A549 (cell line): ENCODE data around the gene ADAP1. TPM values are rescaled to one million over a fixed set of nuclear protein-coding genes. Genes with fewer than 3 reads are reported as not detected.

Source experiments
- ATAC-seq, 2 experiments: fragments of 200-7000 bp in 1 of 2; fragments of >200 bp in 1 of 2; cut with Nextera tagmentation in 1 of 2; cut with Tn5 transposase in 1 of 2; 3 replicates each; pipeline versions ENCODE4 v1.8.0 to v1.9.1; 2018 to 2020; ENCODE audit warnings: mild to moderate bottlenecking in 1 of 2, moderate library complexity in 1 of 2
- CTCF ChIA-PET: fragments of 300-600 bp; sonication (Branson Sonifier 250); formaldehyde crosslinking; extraction: SDS; loops from one replicate; lab custom pipeline; 2021; ENCODE audit warnings: antibody characterized with exemption, inconsistent platforms; lab: Yijun Ruan, JAX
- POLR2A ChIA-PET: fragments of 350-600 bp; formaldehyde crosslinking; extraction: SDS; loops from one replicate; lab custom pipeline; 2021; ENCODE audit warnings: antibody characterized with exemption, inconsistent platforms; lab: Yijun Ruan, JAX
- DNase-seq, 2 experiments: peaks; one replicate each; pipeline versions ENCODE4 v3.0.0 to v3.0.0-alpha.2; 2011 to 2016; ENCODE audit warnings: low read depth in 1 of 2, low spot score in 1 of 2
- FAIRE-seq: peaks from 2 replicates; lab custom pipeline; 2011; peaks lifted over from hg19 to GRCh38; lab: Jason Lieb, UNC
- H3K27ac ChIP-seq, 2 experiments: fragments of >200 bp; sonication (Bioruptor Twin); formaldehyde crosslinking; 3 replicates each; pipeline ENCODE4 v1.5.1; 2016 to 2017
- H3K4me1 ChIP-seq: fragments of >200 bp; sonication (Bioruptor Twin); formaldehyde crosslinking; 3 replicates; pipeline ENCODE4 v1.6.1; 2016
- H3K4me2 ChIP-seq: fragments of >200 bp; sonication (Bioruptor Twin); formaldehyde crosslinking; 3 replicates; pipeline ENCODE4 v1.6.1; 2016
- H3K4me3 ChIP-seq: fragments of >200 bp; sonication (Bioruptor Twin); formaldehyde crosslinking; 3 replicates; pipeline ENCODE4 v1.5.1; 2016
- H3K9me3 ChIP-seq: fragments of >200 bp; sonication (Bioruptor Twin); formaldehyde crosslinking; 3 replicates; pipeline ENCODE4 v1.6.1; 2016
- BCL3 ChIP-seq: fragments of >200 bp; sonication (Bioruptor Twin); formaldehyde crosslinking; IDR thresholded peaks from 3 replicates; pipeline ENCODE4 v1.6.1; 2016
- BHLHE40 ChIP-seq: IDR thresholded peaks from 2 replicates; pipeline ENCODE4 v1.6.1; 2012; ENCODE audit warnings: low read depth, low read length, inconsistent platforms
- CEBPB ChIP-seq, 2 experiments: fragments of >200 bp in 1 of 2; sonication (Bioruptor Twin) in 1 of 2; formaldehyde crosslinking in 1 of 2; IDR thresholded peaks; 2 replicates each; pipeline ENCODE4 v1.6.1; 2012 to 2016
- CTCF ChIP-seq: fragments of >200 bp; sonication (Bioruptor Twin); formaldehyde crosslinking; IDR thresholded peaks from 3 replicates; pipeline ENCODE4 v1.5.1; 2016
- ELK1 ChIP-seq: fragments of 150-350 bp; IDR thresholded peaks from 2 replicates; pipeline ENCODE4 v1.6.1; 2014; ENCODE audit warnings: low read depth, mild to moderate bottlenecking, low read length
- FOSB ChIP-seq: fragments of 250-450 bp; sonication (Bioruptor Pico); IDR thresholded peaks from 2 replicates; pipeline ENCODE4 v1.5.0; 2020; ENCODE audit warnings: mild to moderate bottlenecking, moderate library complexity
- FOSL2 ChIP-seq, 2 experiments: fragments of 450-650 bp in 1 of 2; fragments of >200 bp in 1 of 2; sonication (Bioruptor Twin) in 1 of 2; formaldehyde crosslinking; IDR thresholded peaks; 2 replicates each; pipeline versions ENCODE4 v1.5.0 to v1.6.1; 2016 to 2020; ENCODE audit warnings: mild to moderate bottlenecking in 1 of 2, moderate library complexity in 1 of 2
- HDAC2 ChIP-seq: fragments of 200-600 bp; sonication (generic); IDR thresholded peaks from 2 replicates; pipeline ENCODE4 v1.6.1; 2016
- HMGXB4 ChIP-seq: fragments of 250-450 bp; sonication (Bioruptor Pico); IDR thresholded peaks from 2 replicates; pipeline ENCODE4 v1.5.0; 2021; ENCODE audit warnings: mild to moderate bottlenecking, moderate library complexity, borderline replicate concordance
- HOXB13 ChIP-seq: fragments of 250-450 bp; sonication (Bioruptor Pico); IDR thresholded peaks from 2 replicates; pipeline ENCODE4 v1.5.0; 2020; ENCODE audit warnings: low read depth, mild to moderate bottlenecking, moderate library complexity
- JUNB ChIP-seq: fragments of >200 bp; sonication (Bioruptor Twin); formaldehyde crosslinking; IDR thresholded peaks from 2 replicates; pipeline ENCODE4 v1.6.1; 2016
- KDM1A ChIP-seq: fragments of 200-600 bp; sonication (generic); IDR thresholded peaks from 2 replicates; pipeline ENCODE4 v1.6.1; 2016; ENCODE audit warnings: low read depth, mild to moderate bottlenecking
- MAFK ChIP-seq: fragments of 450-650 bp; IDR thresholded peaks from 2 replicates; pipeline ENCODE4 v1.6.1; 2014; ENCODE audit not compliant: partially characterized antibody
- NFE2L2 ChIP-seq: fragments of 150-350 bp; conservative IDR thresholded peaks from 2 replicates; pipeline ENCODE4 v1.6.1; 2014; ENCODE audit warnings: low read length
- NPAS2 ChIP-seq: fragments of 250-450 bp; sonication (Bioruptor Pico); IDR thresholded peaks from 2 replicates; pipeline ENCODE4 v1.8.0; 2022; ENCODE audit warnings: mild to moderate bottlenecking, moderate library complexity, borderline replicate concordance
- PHF8 ChIP-seq: fragments of 200-600 bp; sonication (generic); IDR thresholded peaks from 2 replicates; pipeline ENCODE4 v1.6.1; 2016; ENCODE audit warnings: low read depth, mild to moderate bottlenecking, antibody characterized with exemption, moderate library complexity, borderline replicate concordance
- POLR2A ChIP-seq: IDR thresholded peaks from 2 replicates; pipeline ENCODE4 v1.6.1; 2012; ENCODE audit warnings: mild to moderate bottlenecking, low read length
- POLR2AphosphoS2 ChIP-seq: conservative IDR thresholded peaks from 2 replicates; pipeline ENCODE4 v1.6.1; 2012; ENCODE audit warnings: low read length, improper control_type of control experiment, inconsistent platforms
- RAD21 ChIP-seq, 2 experiments: fragments of >200 bp in 1 of 2; sonication (Bioruptor Twin) in 1 of 2; formaldehyde crosslinking in 1 of 2; IDR thresholded peaks in 1 of 2; conservative IDR thresholded peaks in 1 of 2; 2 replicates in 1 of 2; 3 replicates in 1 of 2; pipeline ENCODE4 v1.6.1; 2012 to 2018; ENCODE audit warnings: inconsistent platforms in 1 of 2
- RNF2 ChIP-seq: fragments of 200-600 bp; sonication (generic); IDR thresholded peaks from 2 replicates; pipeline ENCODE4 v1.6.1; 2016; ENCODE audit warnings: low read depth, mild to moderate bottlenecking, antibody characterized with exemption, moderate library complexity, borderline replicate concordance
- SREBF2 ChIP-seq: fragments of 450-650 bp; IDR thresholded peaks from 2 replicates; pipeline ENCODE4 v1.6.1; 2014; ENCODE audit warnings: mild to moderate bottlenecking, moderate library complexity
- TFCP2L1 ChIP-seq: fragments of 250-450 bp; sonication (Bioruptor Pico); IDR thresholded peaks from 2 replicates; pipeline ENCODE4 v1.5.0; 2021; ENCODE audit warnings: mild to moderate bottlenecking
- TP53 ChIP-seq: fragments of 250-450 bp; sonication (Bioruptor Pico); IDR thresholded peaks from 2 replicates; pipeline ENCODE4 v1.5.0; 2021; ENCODE audit warnings: mild to moderate bottlenecking, moderate library complexity
- USF2 ChIP-seq: fragments of 450-650 bp; IDR thresholded peaks from 2 replicates; pipeline ENCODE4 v1.6.1; 2014; ENCODE audit warnings: antibody characterized with exemption
- ZSCAN20 ChIP-seq: fragments of 250-450 bp; sonication (Bioruptor Pico); IDR thresholded peaks from 2 replicates; pipeline ENCODE4 v1.8.0; 2022; ENCODE audit warnings: mild to moderate bottlenecking, moderate library complexity
- WGBS: methylation state at CpG from one replicate; pipeline ENCODE4 v1.1.6; 2017; ENCODE audit errors: missing lambda C conversion rate; 5-methylcytosine and 5-hydroxymethylcytosine counted together
- polyA plus RNA-seq, 4 experiments: library from polyadenylated mRNA; depleted of rRNA in 3 of 4; stranded (reverse); fragments of >200 nt; fragmentation: RNase III in 1 of 4; extraction: RNeasy Plus Mini Kit Qiagen cat#74134 plus additional on column Dnase treatment in 1 of 4; gene quantifications; 2 replicates in 3 of 4; 3 replicates in 1 of 4; pipeline ENCODE4 v1.2.3, GENCODE V29; 2011 to 2017

Gene ADAP1
- polyA plus RNA-seq, 2 of the 4 experiments (the other 2 are of a cell fraction), result 1.7 to 2.5 TPM

- no peak overlapping the region for H3K4me2 ChIP-seq
- no peak overlapping the region for H3K4me3 ChIP-seq
- peaks cover 10% of the 10 kb centered on the region; the same call in 2 of the 3 replicates for H3K4me1 ChIP-seq
- CTCF ChIA-PET, result interaction anchor here (0.5 to 1.0 kb wide), 3 partner anchors 10 to 366 kb away, joined by 3 to 4 read pairs (median 3); no protein-coding TSS in a partner anchor
- 91% methylated on average over 19 of the region's 37 CpGs for WGBS
- POLR2A ChIA-PET, result no interaction called here
- H3K27ac ChIP-seq, result no peak overlapping the region
- DNase-seq, result no peak
- no peak for FAIRE-seq
- no peak for ATAC-seq
- H3K9me3 ChIP-seq, result no peaks in the 10 kb centered on the region
- TF ChIP-seq CEBPB (IDR thresholded peaks at IDR 0.05), result no peak
- TF ChIP-seq HMGXB4 (CRISPR knock-in tag), result no peak
- TF ChIP-seq POLR2A, result no peak
- no peak for TF ChIP-seq CTCF
- TF ChIP-seq ELK1, result no peak
- no peak for TF ChIP-seq BCL3
- no peak for TF ChIP-seq JUNB
- TF ChIP-seq HDAC2, result no peak
- no peak for TF ChIP-seq TFCP2L1
- TF ChIP-seq FOSB, result no peak
- TF ChIP-seq BHLHE40, result no peak
- TF ChIP-seq PHF8, result no peak
- no peak for TF ChIP-seq SREBF2
Measured at GRCh38 chr7:882336-883035, 72.0 kb downstream of the ADAP1 start.

GRCh38 chr7:881441-882234 is 72.8 kb downstream of the ADAP1 start:
- Histone ChIP-seq H3K27ac (no peak overlapping the region), H3K4me2 (no peak overlapping the region), H3K9me3 (no peaks in the 10 kb centered on the region), H3K4me3 (no peak overlapping the region), H3K4me1 (peaks cover 10% of the 10 kb centered on the region; the same call in 2 of the 3 replicates)
- TF ChIP-seq TP53 (CRISPR knock-in tag) (no peak), NFE2L2 (no peak), RNF2 (no peak), ZSCAN20 (CRISPR knock-in tag) (no peak), HMGXB4 (CRISPR knock-in tag) (no peak), FOSL2 (IDR thresholded peaks at IDR 0.05) (no peak), FOSL2 (CRISPR knock-in tag; IDR thresholded peaks at IDR 0.05) (no peak), JUNB (no peak), RAD21 (conservative IDR thresholded peaks at IDR 0.05 in 1 of 2, IDR thresholded peaks at IDR 0.05 in 1 of 2) (no peak), MAFK (no peak), USF2 (no peak), KDM1A (no peak), PHF8 (no peak), POLR2AphosphoS2 (no peak), NPAS2 (CRISPR knock-in tag) (no peak), HOXB13 (CRISPR knock-in tag) (no peak)
- no peak for DNase-seq
- ChIA-PET POLR2A (no interaction called here), CTCF (interaction anchor here (0.5 to 0.7 kb wide), 2 partner anchors 74 to 366 kb away, joined by 3 to 4 read pairs; no protein-coding TSS in a partner anchor)
- no peak for ATAC-seq
- no peak for FAIRE-seq
- WGBS, result 86% methylated on average over 20 of the region's 20 CpGs
